ENCODE results near the gene STS. TPM values are rescaled to one million over a fixed set of nuclear protein-coding genes. Genes with fewer than 3 reads are reported as not detected.

STS gene
- total RNA-seq, 1 donor from 2014 or later: 4.5 TPM

GRCh38 chrX:7184816-7185215, 37.3 kb downstream of the STS start:
- Mint-ChIP-seq H3K27ac (no peak overlapping the region), H3K36me3 (no peaks in the 10 kb centered on the region), H3K27me3 (ENCODE audit: low read depth) (no peaks in the 10 kb centered on the region), H3K4me3 (no peak overlapping the region), H3K9me3 (peaks cover 4% of the 10 kb centered on the region), H3K4me1 (no peaks in the 10 kb centered on the region)
- no peak for DNase-seq (ENCODE audit: low spot score in 2 of 2, unreplicated experiment in 2 of 2)
- TF ChIP-seq, protein P1, sequence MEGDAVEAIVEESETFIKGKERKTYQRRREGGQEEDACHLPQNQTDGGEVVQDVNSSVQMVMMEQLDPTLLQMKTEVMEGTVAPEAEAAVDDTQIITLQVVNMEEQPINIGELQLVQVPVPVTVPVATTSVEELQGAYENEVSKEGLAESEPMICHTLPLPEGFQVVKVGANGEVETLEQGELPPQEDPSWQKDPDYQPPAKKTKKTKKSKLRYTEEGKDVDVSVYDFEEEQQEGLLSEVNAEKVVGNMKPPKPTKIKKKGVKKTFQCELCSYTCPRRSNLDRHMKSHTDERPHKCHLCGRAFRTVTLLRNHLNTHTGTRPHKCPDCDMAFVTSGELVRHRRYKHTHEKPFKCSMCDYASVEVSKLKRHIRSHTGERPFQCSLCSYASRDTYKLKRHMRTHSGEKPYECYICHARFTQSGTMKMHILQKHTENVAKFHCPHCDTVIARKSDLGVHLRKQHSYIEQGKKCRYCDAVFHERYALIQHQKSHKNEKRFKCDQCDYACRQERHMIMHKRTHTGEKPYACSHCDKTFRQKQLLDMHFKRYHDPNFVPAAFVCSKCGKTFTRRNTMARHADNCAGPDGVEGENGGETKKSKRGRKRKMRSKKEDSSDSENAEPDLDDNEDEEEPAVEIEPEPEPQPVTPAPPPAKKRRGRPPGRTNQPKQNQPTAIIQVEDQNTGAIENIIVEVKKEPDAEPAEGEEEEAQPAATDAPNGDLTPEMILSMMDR (IDR thresholded peaks at IDR 0.05; ENCODE audit: unreplicated experiment): no peak

DNA sequence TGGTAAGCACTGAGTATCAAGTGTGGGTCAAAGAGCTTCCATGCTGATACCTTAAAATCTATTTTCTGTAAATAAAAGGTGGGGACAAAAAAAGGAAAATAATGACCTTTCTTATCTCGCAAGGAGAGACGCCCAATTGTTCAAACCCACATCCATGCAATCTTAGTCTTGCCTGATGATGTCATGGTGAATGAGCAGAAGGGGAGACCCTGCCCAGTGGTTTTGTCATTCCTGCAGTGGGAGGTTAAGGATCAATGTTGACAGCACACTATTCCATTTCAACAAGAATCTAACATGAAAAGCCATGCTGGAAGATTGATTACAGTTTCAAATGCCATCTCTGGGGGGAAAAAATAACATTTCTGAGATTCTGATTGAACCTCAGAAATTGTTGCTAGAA, 41.2 kb downstream of the STS start:
- TF ChIP-seq, protein P1 (IDR thresholded peaks at IDR 0.05; ENCODE audit: unreplicated experiment): no peak
- H3K27me3 Mint-ChIP-seq (ENCODE audit: low read depth): no peaks in the 10 kb centered on the region
- no peak for DNase-seq (ENCODE audit: low spot score in 2 of 2, unreplicated experiment in 2 of 2)
- peaks cover 5% of the 10 kb centered on the region for H3K9me3 Mint-ChIP-seq
- H3K36me3 Mint-ChIP-seq: no peaks in the 10 kb centered on the region
- H3K4me3 Mint-ChIP-seq: no peak overlapping the region
- no peaks in the 10 kb centered on the region for H3K4me1 Mint-ChIP-seq
- no peak overlapping the region for H3K27ac Mint-ChIP-seq

- no peak for DNase-seq (ENCODE audit: low spot score in 2 of 2, unreplicated experiment in 2 of 2)
- H3K4me1 Mint-ChIP-seq: no peaks in the 10 kb centered on the region
- H3K9me3 Mint-ChIP-seq: peaks cover 5% of the 10 kb centered on the region
- H3K27ac Mint-ChIP-seq: no peak overlapping the region
- H3K36me3 Mint-ChIP-seq: no peaks in the 10 kb centered on the region
- TF ChIP-seq, protein P1 (IDR thresholded peaks at IDR 0.05; ENCODE audit: unreplicated experiment): no peak
- H3K27me3 Mint-ChIP-seq (ENCODE audit: low read depth): no peaks in the 10 kb centered on the region
- H3K4me3 Mint-ChIP-seq: no peak overlapping the region
Measured at GRCh38 chrX:7190157-7190556, 42.6 kb downstream of the STS start.

GRCh38 chrX:7191681-7192110, 44.2 kb downstream of the STS start:
- Mint-ChIP-seq H3K36me3 (no peaks in the 10 kb centered on the region), H3K9me3 (peaks cover 5% of the 10 kb centered on the region), H3K27ac (no peak overlapping the region), H3K4me1 (no peaks in the 10 kb centered on the region), H3K4me3 (no peak overlapping the region), H3K27me3 (ENCODE audit: low read depth) (no peaks in the 10 kb centered on the region)
- no peak for DNase-seq (ENCODE audit: low spot score in 2 of 2, unreplicated experiment in 2 of 2)
- TF ChIP-seq, protein P1 (IDR thresholded peaks at IDR 0.05; ENCODE audit: unreplicated experiment): no peak

GRCh38 chrX:7192871-7193270, 45.4 kb downstream of the STS start:
- Mint-ChIP-seq H3K9me3 (peaks cover 5% of the 10 kb centered on the region), H3K36me3 (no peaks in the 10 kb centered on the region), H3K27me3 (ENCODE audit: low read depth) (no peaks in the 10 kb centered on the region), H3K4me1 (no peaks in the 10 kb centered on the region), H3K4me3 (no peak overlapping the region), H3K27ac (no peak overlapping the region)
- TF ChIP-seq, protein P1 (IDR thresholded peaks at IDR 0.05; ENCODE audit: unreplicated experiment): no peak
- no peak for DNase-seq (ENCODE audit: low spot score in 2 of 2, unreplicated experiment in 2 of 2)

DNA sequence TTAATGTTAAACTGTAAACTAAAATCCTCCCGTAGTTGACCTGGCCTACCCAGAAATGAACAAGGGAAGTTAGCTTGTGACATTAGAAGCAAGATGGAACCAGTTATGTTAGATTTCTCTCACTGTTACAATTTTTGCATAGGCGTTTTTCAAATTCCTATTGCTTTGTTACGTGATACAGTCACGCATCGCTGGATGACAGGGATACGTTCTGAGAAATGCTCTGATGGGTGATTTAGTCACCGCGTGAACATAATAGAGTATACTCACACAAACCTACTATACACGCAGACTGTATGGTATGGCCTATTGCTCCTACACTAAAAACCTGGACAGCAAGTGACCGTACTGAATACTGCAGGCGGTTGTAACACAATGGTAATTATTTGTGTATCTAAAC, 47.1 kb downstream of the STS start:
- Mint-ChIP-seq H3K36me3 (no peaks in the 10 kb centered on the region), H3K27me3 (ENCODE audit: low read depth) (no peaks in the 10 kb centered on the region), H3K9me3 (peaks cover 3% of the 10 kb centered on the region), H3K4me1 (peaks cover 7% of the 10 kb centered on the region), H3K27ac (no peak overlapping the region), H3K4me3 (no peak overlapping the region)
- TF ChIP-seq, protein P1 (IDR thresholded peaks at IDR 0.05; ENCODE audit: unreplicated experiment): no peak
- no peak for DNase-seq (ENCODE audit: low spot score in 2 of 2, unreplicated experiment in 2 of 2)

Data from mesothelial cell of epicardium (in vitro differentiated cells).